ENCODE data around the gene FRK.
"Not testable (repeated sequence)": the region's sequence is repeated elsewhere in the genome, so short reads cannot be mapped to it uniquely, and the experiment has no call there.

Gene FRK

GRCh38 chr6:115945812-115946211 lies 114.9 kb downstream of the FRK start:
- H2BK15ac ChIP-seq (ENCODE audit: low read depth, poor library complexity, severe bottlenecking): no peak overlapping the region
- no peaks in the 10 kb centered on the region for H3K36me3 ChIP-seq (ENCODE audit: control insufficient read depth in 1 of 2, insufficient read depth in 2 of 2, low read depth in 1 of 2, low read length in 2 of 2)
- H3K18ac ChIP-seq (ENCODE audit: low read depth in 1 of 2, low read length in 2 of 2): no peak overlapping the region
- H3K4ac ChIP-seq (ENCODE audit: low read depth in 1 of 2, low read length in 2 of 2): no peak overlapping the region
- H3K9ac ChIP-seq (ENCODE audit: low read length): no peak overlapping the region
- H3K4me2 ChIP-seq (ENCODE audit: low read length, poor library complexity, severe bottlenecking): no peak overlapping the region
- H2AK5ac ChIP-seq (ENCODE audit: low read length, severe bottlenecking): no peak overlapping the region
- no peak overlapping the region for H3K23ac ChIP-seq (ENCODE audit: low read length in 2 of 2)
- H3K4me1 ChIP-seq (ENCODE audit: control insufficient read depth, insufficient read depth, low read depth, low read length): peaks cover 2% of the 10 kb centered on the region
- peaks cover 5% of the 10 kb centered on the region for H3K79me1 ChIP-seq (replicated peaks; ENCODE audit: low read length, poor library complexity, severe bottlenecking)
- no peak overlapping the region for H4K8ac ChIP-seq (ENCODE audit: low read length)
- H2AFZ ChIP-seq (ENCODE audit: low read depth, low read length): no peak overlapping the region
- WGBS: 64% methylated on average over 1 of the region's 1 CpG
- no peak overlapping the region for H3K27ac ChIP-seq (ENCODE audit: low read length, poor library complexity, severe bottlenecking)
- H3K9me3 ChIP-seq (ENCODE audit: control insufficient read depth, low read length): no peaks in the 10 kb centered on the region
- no peak overlapping the region for H2BK120ac ChIP-seq (ENCODE audit: low read depth, low read length)
- H3K27me3 ChIP-seq (ENCODE audit: control insufficient read depth in 1 of 2, insufficient read depth in 1 of 2, low read length in 2 of 2): no peaks in the 10 kb centered on the region
- no peak for DNase-seq
- H2BK5ac ChIP-seq (ENCODE audit: low read depth, low read length, poor library complexity, severe bottlenecking): no peak overlapping the region
- no peak overlapping the region for H4K91ac ChIP-seq (ENCODE audit: low read length)
- H3K4me3 ChIP-seq (ENCODE audit: insufficient read depth in 1 of 2, low read depth in 1 of 2, low read length in 2 of 2): no peak overlapping the region
- H2BK12ac ChIP-seq (ENCODE audit: low read length in 2 of 2): no peak overlapping the region
- no peak overlapping the region for H3K14ac ChIP-seq (ENCODE audit: low read length in 2 of 2)

GRCh38 chr6:115945306-115945705 lies 115.4 kb downstream of the FRK start:
- Histone ChIP-seq H2BK15ac (ENCODE audit: low read depth, poor library complexity, severe bottlenecking) (no peak overlapping the region), H3K4me2 (ENCODE audit: low read length, poor library complexity, severe bottlenecking) (no peak overlapping the region), H3K14ac (ENCODE audit: low read length in 2 of 2) (no peak overlapping the region), H2BK12ac (ENCODE audit: low read length in 2 of 2) (no peak overlapping the region), H3K27me3 (ENCODE audit: control insufficient read depth in 1 of 2, insufficient read depth in 1 of 2, low read length in 2 of 2) (no peaks in the 10 kb centered on the region), H3K18ac (ENCODE audit: low read depth in 1 of 2, low read length in 2 of 2) (no peak overlapping the region), H4K8ac (ENCODE audit: low read length) (no peak overlapping the region), H3K9ac (ENCODE audit: low read length) (no peak overlapping the region), H3K4ac (ENCODE audit: low read depth in 1 of 2, low read length in 2 of 2) (no peak overlapping the region), H2BK120ac (ENCODE audit: low read depth, low read length) (no peak overlapping the region), H3K4me3 (ENCODE audit: insufficient read depth in 1 of 2, low read depth in 1 of 2, low read length in 2 of 2) (no peak overlapping the region), H3K79me1 (replicated peaks; ENCODE audit: low read length, poor library complexity, severe bottlenecking) (peaks cover 5% of the 10 kb centered on the region), H3K27ac (ENCODE audit: low read length, poor library complexity, severe bottlenecking) (no peak overlapping the region), H3K4me1 (ENCODE audit: control insufficient read depth, insufficient read depth, low read depth, low read length) (peaks cover 2% of the 10 kb centered on the region), H2AFZ (ENCODE audit: low read depth, low read length) (no peak overlapping the region), H3K36me3 (ENCODE audit: control insufficient read depth in 1 of 2, insufficient read depth in 2 of 2, low read depth in 1 of 2, low read length in 2 of 2) (no peaks in the 10 kb centered on the region), H2AK5ac (ENCODE audit: low read length, severe bottlenecking) (no peak overlapping the region), H3K23ac (ENCODE audit: low read length in 2 of 2) (no peak overlapping the region), H3K9me3 (ENCODE audit: control insufficient read depth, low read length) (no peaks in the 10 kb centered on the region), H2BK5ac (ENCODE audit: low read depth, low read length, poor library complexity, severe bottlenecking) (no peak overlapping the region), H4K91ac (ENCODE audit: low read length) (no peak overlapping the region)
- WGBS: no CpG with 5 or more reads among the region's 1 CpG
- peak; percentile 3 for DNase-seq

GRCh38 chr6:115944829-115945228 lies 115.9 kb downstream of the FRK start:
- not testable (repeated sequence) for H2BK5ac ChIP-seq (ENCODE audit: low read depth, low read length, poor library complexity, severe bottlenecking); H4K91ac ChIP-seq (ENCODE audit: low read length); H3K4me3 ChIP-seq (ENCODE audit: insufficient read depth in 1 of 2, low read depth in 1 of 2, low read length in 2 of 2); H2AK5ac ChIP-seq (ENCODE audit: low read length, severe bottlenecking); H3K27me3 ChIP-seq (ENCODE audit: control insufficient read depth in 1 of 2, insufficient read depth in 1 of 2, low read length in 2 of 2); H3K9ac ChIP-seq (ENCODE audit: low read length); H3K18ac ChIP-seq (ENCODE audit: low read depth in 1 of 2, low read length in 2 of 2); H2AFZ ChIP-seq (ENCODE audit: low read depth, low read length); H2BK120ac ChIP-seq (ENCODE audit: low read depth, low read length); H3K27ac ChIP-seq (ENCODE audit: low read length, poor library complexity, severe bottlenecking); H3K9me3 ChIP-seq (ENCODE audit: control insufficient read depth, low read length); H3K14ac ChIP-seq (ENCODE audit: low read length in 2 of 2); H3K4me2 ChIP-seq (ENCODE audit: low read length, poor library complexity, severe bottlenecking); H3K23ac ChIP-seq (ENCODE audit: low read length in 2 of 2); H2BK12ac ChIP-seq (ENCODE audit: low read length in 2 of 2); DNase-seq; H4K8ac ChIP-seq (ENCODE audit: low read length); H2BK15ac ChIP-seq (ENCODE audit: low read depth, poor library complexity, severe bottlenecking); H3K79me1 ChIP-seq (replicated peaks; ENCODE audit: low read length, poor library complexity, severe bottlenecking); H3K4ac ChIP-seq (ENCODE audit: low read depth in 1 of 2, low read length in 2 of 2); H3K4me1 ChIP-seq (ENCODE audit: control insufficient read depth, insufficient read depth, low read depth, low read length); H3K36me3 ChIP-seq (ENCODE audit: control insufficient read depth in 1 of 2, insufficient read depth in 2 of 2, low read depth in 1 of 2, low read length in 2 of 2)

GRCh38 chr6:115937502-115937901 lies 123.2 kb downstream of the FRK start:
- H3K4ac ChIP-seq (ENCODE audit: low read depth in 1 of 2, low read length in 2 of 2); H2BK120ac ChIP-seq (ENCODE audit: low read depth, low read length): not testable (repeated sequence)

More at GRCh38 chr6:115937502-115937901, 123.2 kb downstream of the FRK start:
- H3K27me3 ChIP-seq (ENCODE audit: control insufficient read depth in 1 of 2, insufficient read depth in 1 of 2, low read length in 2 of 2); H2BK12ac ChIP-seq (ENCODE audit: low read length in 2 of 2); H3K79me1 ChIP-seq (replicated peaks; ENCODE audit: low read length, poor library complexity, severe bottlenecking); H3K14ac ChIP-seq (ENCODE audit: low read length in 2 of 2); H3K4me3 ChIP-seq (ENCODE audit: insufficient read depth in 1 of 2, low read depth in 1 of 2, low read length in 2 of 2); H2BK15ac ChIP-seq (ENCODE audit: low read depth, poor library complexity, severe bottlenecking); H2BK5ac ChIP-seq (ENCODE audit: low read depth, low read length, poor library complexity, severe bottlenecking); H3K27ac ChIP-seq (ENCODE audit: low read length, poor library complexity, severe bottlenecking); H3K9me3 ChIP-seq (ENCODE audit: control insufficient read depth, low read length); DNase-seq; H4K8ac ChIP-seq (ENCODE audit: low read length); H3K23ac ChIP-seq (ENCODE audit: low read length in 2 of 2); H3K9ac ChIP-seq (ENCODE audit: low read length); H2AK5ac ChIP-seq (ENCODE audit: low read length, severe bottlenecking); H3K18ac ChIP-seq (ENCODE audit: low read depth in 1 of 2, low read length in 2 of 2); H3K4me1 ChIP-seq (ENCODE audit: control insufficient read depth, insufficient read depth, low read depth, low read length); H4K91ac ChIP-seq (ENCODE audit: low read length); H3K4me2 ChIP-seq (ENCODE audit: low read length, poor library complexity, severe bottlenecking); H2AFZ ChIP-seq (ENCODE audit: low read depth, low read length): not testable (repeated sequence)
- peaks cover 0 to 11% of the 10 kb centered on the region in 2 experiments for H3K36me3 ChIP-seq (ENCODE audit: control insufficient read depth in 1 of 2, insufficient read depth in 2 of 2, low read depth in 1 of 2, low read length in 2 of 2)
- no CpG with 5 or more reads among the region's 2 CpGs for WGBS
